ENCODE results near the gene PLEKHM2. TPM values are rescaled to one million over a fixed set of nuclear protein-coding genes. Genes with fewer than 3 reads are reported as not detected.

PLEKHM2 gene
- total and polyA plus RNA-seq, 2 of the 8 experiments (the other 6 are each of a cell fraction or from before 2014, with no cell fraction given) = 38.3 to 47.6 TPM

GRCh38 chr1:15682936-15683341, 1.2 kb upstream of the PLEKHM2 start (continued):
- TF ChIP-seq RAD21 (IDR thresholded peaks at IDR 0.05 in 1 of 2, conservative IDR thresholded peaks at IDR 0.05 in 1 of 2; ENCODE audit: low read depth in 2 of 2, low read length in 2 of 2) (no peak), TAF1 (IDR thresholded peaks at IDR 0.05; ENCODE audit: low read depth, low read length) (no peak), EGR1 (IDR thresholded peaks at IDR 0.05; ENCODE audit: borderline replicate concordance, low read depth, low read length) (no peak), BCL11A (IDR thresholded peaks at IDR 0.05; ENCODE audit: low read depth in 2 of 2, low read length in 2 of 2) (no peak), CREB1 (IDR thresholded peaks at IDR 0.05) (no peak), RBBP5 (IDR thresholded peaks at IDR 0.05; ENCODE audit: borderline replicate concordance, low read depth, low read length) (no peak), CHD2 (IDR thresholded peaks at IDR 0.05; ENCODE audit: low read length) (no peak)
- TF ChIP-seq, protein P1, sequence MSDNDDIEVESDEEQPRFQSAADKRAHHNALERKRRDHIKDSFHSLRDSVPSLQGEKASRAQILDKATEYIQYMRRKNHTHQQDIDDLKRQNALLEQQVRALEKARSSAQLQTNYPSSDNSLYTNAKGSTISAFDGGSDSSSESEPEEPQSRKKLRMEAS (IDR thresholded peaks at IDR 0.05) = no peak

All from H1 (cell line).